PC-9 (cell line): Measurements from ENCODE around the gene TUBB2B.

Source experiments
- CTCF ChIP-seq: fragments of 200-600 bp; sonication (generic); conservative IDR thresholded peaks from 2 replicates; pipeline ENCODE4 v1.6.1; 2017; ENCODE audit warnings: mixed run types, antibody characterized with exemption, mild to moderate bottlenecking, moderate library complexity
- EZH2 ChIP-seq: fragments of 200-600 bp; sonication (generic); IDR thresholded peaks from 2 replicates; pipeline ENCODE4 v1.8.0; 2017; ENCODE audit warnings: antibody characterized with exemption, low read depth

GRCh38 chr6:3252369-3252768 is 24.9 kb upstream of the TUBB2B start:
- TF ChIP-seq CTCF = no peak
- TF ChIP-seq EZH2 = no peak
